Measurements from ENCODE around the gene JAML.

The JAML gene

DNA sequence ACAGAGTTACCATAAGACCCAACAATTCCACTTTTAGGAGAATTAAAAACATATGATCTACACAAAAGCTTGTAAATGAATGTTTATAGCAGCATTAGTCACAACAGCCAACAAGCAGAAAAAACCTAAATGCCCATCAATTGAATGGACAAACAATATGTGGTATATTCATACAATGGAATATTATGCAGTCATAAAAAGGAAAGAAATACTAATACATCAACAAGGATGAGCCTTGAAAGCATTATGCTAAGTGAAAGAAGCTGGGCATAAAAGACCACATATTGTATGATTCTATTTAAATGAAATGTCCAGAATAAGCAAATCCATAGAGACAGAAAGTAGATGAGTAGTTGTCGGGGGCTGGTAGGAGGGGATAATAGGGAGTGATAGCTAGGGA, 34.3 kb upstream of the JAML start:
- TF ChIP-seq, protein P1, sequence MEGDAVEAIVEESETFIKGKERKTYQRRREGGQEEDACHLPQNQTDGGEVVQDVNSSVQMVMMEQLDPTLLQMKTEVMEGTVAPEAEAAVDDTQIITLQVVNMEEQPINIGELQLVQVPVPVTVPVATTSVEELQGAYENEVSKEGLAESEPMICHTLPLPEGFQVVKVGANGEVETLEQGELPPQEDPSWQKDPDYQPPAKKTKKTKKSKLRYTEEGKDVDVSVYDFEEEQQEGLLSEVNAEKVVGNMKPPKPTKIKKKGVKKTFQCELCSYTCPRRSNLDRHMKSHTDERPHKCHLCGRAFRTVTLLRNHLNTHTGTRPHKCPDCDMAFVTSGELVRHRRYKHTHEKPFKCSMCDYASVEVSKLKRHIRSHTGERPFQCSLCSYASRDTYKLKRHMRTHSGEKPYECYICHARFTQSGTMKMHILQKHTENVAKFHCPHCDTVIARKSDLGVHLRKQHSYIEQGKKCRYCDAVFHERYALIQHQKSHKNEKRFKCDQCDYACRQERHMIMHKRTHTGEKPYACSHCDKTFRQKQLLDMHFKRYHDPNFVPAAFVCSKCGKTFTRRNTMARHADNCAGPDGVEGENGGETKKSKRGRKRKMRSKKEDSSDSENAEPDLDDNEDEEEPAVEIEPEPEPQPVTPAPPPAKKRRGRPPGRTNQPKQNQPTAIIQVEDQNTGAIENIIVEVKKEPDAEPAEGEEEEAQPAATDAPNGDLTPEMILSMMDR (IDR thresholded peaks at IDR 0.05) = no peak
- no peak overlapping the region for H3K4me2 ChIP-seq (ENCODE audit: low read length)
- H3K9ac ChIP-seq = no peak overlapping the region
- no peaks in the 10 kb centered on the region for H3K9me3 ChIP-seq (ENCODE audit: control insufficient read depth, low read length)
- H3K36me3 ChIP-seq (ENCODE audit: control insufficient read depth, insufficient read depth, low read length) = no peaks in the 10 kb centered on the region
- H3K27ac ChIP-seq = no peak overlapping the region
- no peak overlapping the region for H2AFZ ChIP-seq
- H3K4me3 ChIP-seq (ENCODE audit: low read depth, low read length) = no peak overlapping the region
- no peaks in the 10 kb centered on the region for H3K27me3 ChIP-seq (ENCODE audit: control insufficient read depth, insufficient read depth, low read length)
- H3K79me2 ChIP-seq = no peaks in the 10 kb centered on the region
- H3K4me1 ChIP-seq = peaks cover 7% of the 10 kb centered on the region

- no peak overlapping the region for H3K4me2 ChIP-seq (ENCODE audit: low read length)
- no peak overlapping the region for H3K27ac ChIP-seq
- TF ChIP-seq, protein P1 (IDR thresholded peaks at IDR 0.05) = no peak
- H3K79me2 ChIP-seq = no peaks in the 10 kb centered on the region
- no peaks in the 10 kb centered on the region for H3K27me3 ChIP-seq (ENCODE audit: control insufficient read depth, insufficient read depth, low read length)
- no peak overlapping the region for H3K4me3 ChIP-seq (ENCODE audit: low read depth, low read length)
- H3K9me3 ChIP-seq (ENCODE audit: control insufficient read depth, low read length) = no peaks in the 10 kb centered on the region
- H3K9ac ChIP-seq = no peak overlapping the region
- H3K36me3 ChIP-seq (ENCODE audit: control insufficient read depth, insufficient read depth, low read length) = no peaks in the 10 kb centered on the region
- H3K4me1 ChIP-seq = peaks cover 6% of the 10 kb centered on the region
- no peak overlapping the region for H2AFZ ChIP-seq
Observed at GRCh38 chr11:118258410-118258809, 33.6 kb upstream of the JAML start.

- H3K27me3 ChIP-seq (ENCODE audit: control insufficient read depth, insufficient read depth, low read length) = no peaks in the 10 kb centered on the region
- H3K9me3 ChIP-seq (ENCODE audit: control insufficient read depth, low read length) = no peaks in the 10 kb centered on the region
- peak overlapping the region; percentile 98 for H3K27ac ChIP-seq
- TF ChIP-seq, protein P1 (IDR thresholded peaks at IDR 0.05) = no peak
- H3K36me3 ChIP-seq (ENCODE audit: control insufficient read depth, insufficient read depth, low read length) = no peaks in the 10 kb centered on the region
- H2AFZ ChIP-seq = peak overlapping the region; percentile 91
- H3K79me2 ChIP-seq = no peaks in the 10 kb centered on the region
- H3K4me3 ChIP-seq (ENCODE audit: low read depth, low read length) = peak overlapping the region; percentile 92
- H3K4me1 ChIP-seq = peaks cover 4% of the 10 kb centered on the region
- peak overlapping the region; percentile 75 for H3K4me2 ChIP-seq (ENCODE audit: low read length)
- no peak overlapping the region for H3K9ac ChIP-seq
Observed at GRCh38 chr11:118252688-118253087, 27.9 kb upstream of the JAML start.

GRCh38 chr11:118251858-118252652, 27.2 kb upstream of the JAML start, which contains the start of gene MPZL3:
Gene MPZL3, minus strand, starts transcription at chr11:118252365. Its CDS starts 71 bp downstream, at chr11:118252294.
- Histone ChIP-seq H3K36me3 (ENCODE audit: control insufficient read depth, insufficient read depth, low read length) (no peaks in the 10 kb centered on the region), H3K4me2 (ENCODE audit: low read length) (peak within 1 kb of the TSS; percentile 75), H3K79me2 (no peaks in the 10 kb centered on the region), H3K4me3 (ENCODE audit: low read depth, low read length) (peak within 1 kb of the TSS; percentile 92), H3K9me3 (ENCODE audit: control insufficient read depth, low read length) (no peaks in the 10 kb centered on the region), H3K4me1 (peaks cover 4% of the 10 kb centered on the region), H2AFZ (peak within 1 kb of the TSS; percentile 91), H3K27ac (peak within 1 kb of the TSS; percentile 98), H3K27me3 (ENCODE audit: control insufficient read depth, insufficient read depth, low read length) (no peaks in the 10 kb centered on the region), H3K9ac (no peak within 1 kb of the TSS)
- TF ChIP-seq, protein P1 (IDR thresholded peaks at IDR 0.05) = no peak

DNA sequence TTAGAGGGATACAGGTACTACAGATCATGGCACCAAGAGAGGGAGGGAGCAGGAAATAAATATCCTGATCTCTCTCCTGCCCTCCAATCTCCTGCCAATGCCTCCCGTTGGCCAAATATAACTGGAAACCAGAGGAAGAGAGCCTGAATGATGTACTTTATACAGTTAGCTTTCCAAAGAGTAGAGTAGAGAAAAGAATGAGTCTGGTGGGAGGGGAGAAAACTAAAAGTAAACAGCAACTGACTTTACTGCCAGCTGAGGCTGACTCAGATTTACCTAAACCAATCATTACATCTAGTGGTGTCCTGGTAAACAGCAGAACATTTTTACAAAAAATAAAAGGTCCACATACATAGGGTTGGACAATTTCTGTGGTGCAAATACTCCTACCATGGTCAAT, 22.2 kb upstream of the JAML start:
- Histone ChIP-seq H3K79me2 (no peaks in the 10 kb centered on the region), H3K27ac (no peak overlapping the region), H3K4me3 (ENCODE audit: low read depth, low read length) (no peak overlapping the region), H3K4me1 (peaks cover 4% of the 10 kb centered on the region), H3K36me3 (ENCODE audit: control insufficient read depth, insufficient read depth, low read length) (no peaks in the 10 kb centered on the region), H2AFZ (no peak overlapping the region), H3K27me3 (ENCODE audit: control insufficient read depth, insufficient read depth, low read length) (no peaks in the 10 kb centered on the region), H3K9me3 (ENCODE audit: control insufficient read depth, low read length) (no peaks in the 10 kb centered on the region), H3K9ac (no peak overlapping the region), H3K4me2 (ENCODE audit: low read length) (no peak overlapping the region)
- TF ChIP-seq, protein P1 (IDR thresholded peaks at IDR 0.05) = no peak
